Germinal center (tissue), 1 donor: ENCODE results near the gene CENPVL1.
A peak's percentile ranks its signal among the peaks of the same experiment; 100 is the strongest.
"Not testable (repeated sequence)": the region's sequence is repeated elsewhere in the genome, so short reads cannot be mapped to it uniquely, and the experiment has no call there.

Experiments used
- DNase-seq: peaks from one replicate; pipeline ENCODE4 v3.0.0; 2012; ENCODE audit warnings: mixed read lengths, low spot score

The CENPVL1 gene

DNA sequence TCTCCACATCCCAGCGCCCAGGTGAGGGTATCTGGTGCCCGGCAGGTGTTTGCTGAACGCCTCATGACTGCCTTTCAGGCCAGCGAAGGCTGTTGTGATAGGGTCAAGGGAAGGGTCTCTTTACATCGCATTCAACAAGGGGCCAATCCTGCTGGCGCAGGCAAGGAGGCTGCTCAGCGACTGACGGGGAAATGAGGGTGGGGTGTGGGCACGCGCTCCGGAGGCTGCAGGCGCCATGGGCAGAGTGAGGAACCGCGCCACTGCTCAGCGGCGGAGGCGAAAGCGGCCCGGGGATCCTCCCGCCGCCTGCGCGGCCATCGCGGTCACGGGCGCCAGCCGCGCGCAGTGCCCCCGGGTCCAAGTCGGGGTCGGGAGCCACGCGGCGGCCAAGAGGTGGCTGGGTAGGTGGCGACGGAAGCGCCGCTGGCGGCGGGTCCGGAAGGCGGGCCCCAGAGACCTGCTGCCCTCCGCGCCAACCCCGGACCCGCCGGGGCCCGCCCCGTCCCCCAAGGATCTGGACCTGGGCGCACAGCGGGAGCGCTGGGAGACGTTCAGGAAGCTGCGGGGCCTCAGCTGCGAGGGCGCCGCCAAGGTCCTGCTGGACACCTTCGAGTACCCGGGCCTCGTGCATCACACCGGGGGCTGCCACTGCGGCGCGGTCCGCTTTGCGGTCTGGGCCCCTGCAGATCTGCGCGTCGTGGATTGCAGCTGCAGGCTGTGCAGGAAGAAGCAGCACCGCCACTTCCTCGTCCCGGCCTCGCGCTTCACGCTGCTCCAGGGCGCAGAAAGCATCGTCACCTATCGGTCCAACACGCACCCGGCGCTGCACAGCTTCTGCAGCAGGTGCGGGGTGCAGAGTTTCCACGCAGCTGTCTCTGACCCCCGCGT, at the start of gene CENPVL1:
Gene CENPVL1 (plus strand): TSS at position 236 of the 888 bp plus-strand sequence. CDS start 0 bp downstream, at position 236.
- DNase-seq = not testable (repeated sequence)

DNA sequence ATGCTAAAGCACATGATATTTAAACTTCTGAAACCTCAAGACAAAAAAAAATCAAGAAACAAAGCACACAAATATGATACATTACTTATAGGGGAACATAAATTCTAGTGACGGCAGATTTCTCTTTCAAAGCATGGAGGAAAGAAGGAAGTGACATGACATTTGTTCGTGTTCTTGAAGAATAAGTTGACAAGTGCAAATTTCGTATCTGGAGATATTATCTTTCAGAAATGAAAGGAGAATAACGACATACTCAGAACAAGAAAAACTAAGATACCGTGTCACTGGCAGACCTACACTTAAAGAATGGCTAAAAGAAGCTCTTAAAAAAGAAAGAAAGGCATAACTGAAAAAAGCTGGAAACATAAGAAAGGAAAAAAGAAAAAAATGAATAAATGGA, 44.3 kb upstream of the CENPVL1 start:
- no peak for DNase-seq

DNA sequence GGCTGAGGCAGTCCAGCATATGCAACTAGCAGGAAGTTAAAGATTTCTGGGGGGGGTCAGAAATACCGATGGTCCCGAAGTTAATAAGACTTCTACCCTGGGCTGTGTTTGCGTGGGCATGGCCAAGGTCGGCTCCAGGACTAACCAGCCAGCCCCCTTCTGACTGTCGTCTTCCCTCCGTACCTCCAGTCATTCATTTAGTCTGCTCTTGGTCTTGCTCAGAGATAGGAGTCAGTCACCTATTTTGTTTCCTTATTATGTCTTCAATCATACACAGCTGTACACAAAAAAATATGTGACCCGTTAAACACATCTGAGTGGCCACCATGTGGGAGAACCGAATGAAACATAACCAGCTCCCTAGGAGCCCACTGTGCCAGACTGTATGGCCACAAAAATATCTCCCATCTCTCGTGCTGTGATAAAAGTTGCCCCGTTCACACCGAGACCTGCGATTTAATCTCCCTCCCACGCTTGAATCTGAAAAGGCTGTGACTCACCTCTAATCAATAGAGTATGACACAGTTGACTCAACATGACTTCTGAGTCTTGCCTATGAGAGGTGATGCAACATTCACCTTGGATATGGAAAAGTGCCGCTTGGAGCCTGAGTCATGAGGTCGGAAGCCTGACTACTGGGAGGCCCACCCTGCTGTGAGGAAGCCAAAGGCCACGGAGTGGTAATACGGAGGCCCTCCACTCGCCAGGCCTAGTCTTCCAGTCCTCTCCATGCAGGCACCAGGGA, 30.5 kb upstream of the CENPVL1 start:
- DNase-seq = not testable (repeated sequence)

DNA sequence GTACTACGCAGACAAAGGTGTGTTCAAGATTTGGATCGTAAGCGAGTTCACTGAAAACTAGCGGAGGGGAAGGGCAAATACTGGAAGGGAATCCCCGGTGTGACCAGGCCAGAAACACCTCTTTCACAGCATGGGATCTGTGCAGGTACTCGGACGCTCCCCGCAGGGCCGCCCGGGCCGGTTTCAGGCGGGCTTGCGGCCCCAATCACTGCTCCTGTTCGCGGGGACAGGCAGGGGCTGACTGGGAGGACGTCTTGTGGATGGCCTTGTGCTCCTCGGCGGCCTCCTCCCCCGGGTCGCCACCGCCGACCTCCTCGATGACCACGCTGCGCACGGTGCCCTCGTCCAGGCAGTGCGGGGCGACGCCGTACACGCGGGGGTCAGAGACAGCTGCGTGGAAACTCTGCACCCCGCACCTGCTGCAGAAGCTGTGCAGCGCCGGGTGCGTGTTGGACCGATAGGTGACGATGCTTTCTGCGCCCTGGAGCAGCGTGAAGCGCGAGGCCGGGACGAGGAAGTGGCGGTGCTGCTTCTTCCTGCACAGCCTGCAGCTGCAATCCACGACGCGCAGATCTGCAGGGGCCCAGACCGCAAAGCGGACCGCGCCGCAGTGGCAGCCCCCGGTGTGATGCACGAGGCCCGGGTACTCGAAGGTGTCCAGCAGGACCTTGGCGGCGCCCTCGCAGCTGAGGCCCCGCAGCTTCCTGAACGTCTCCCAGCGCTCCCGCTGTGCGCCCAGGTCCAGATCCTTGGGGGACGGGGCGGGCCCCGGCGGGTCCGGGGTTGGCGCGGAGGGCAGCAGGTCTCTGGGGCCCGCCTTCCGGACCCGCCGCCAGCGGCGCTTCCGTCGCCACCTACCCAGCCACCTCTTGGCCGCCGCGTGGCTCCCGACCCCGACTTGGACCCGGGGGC, 28.2 kb upstream of the CENPVL1 start:
- DNase-seq = not testable (repeated sequence)

DNA sequence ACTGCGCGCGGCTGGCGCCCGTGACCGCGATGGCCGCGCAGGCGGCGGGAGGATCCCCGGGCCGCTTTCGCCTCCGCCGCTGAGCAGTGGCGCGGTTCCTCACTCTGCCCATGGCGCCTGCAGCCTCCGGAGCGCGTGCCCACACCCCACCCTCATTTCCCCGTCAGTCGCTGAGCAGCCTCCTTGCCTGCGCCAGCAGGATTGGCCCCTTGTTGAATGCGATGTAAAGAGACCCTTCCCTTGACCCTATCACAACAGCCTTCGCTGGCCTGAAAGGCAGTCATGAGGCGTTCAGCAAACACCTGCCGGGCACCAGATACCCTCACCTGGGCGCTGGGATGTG, 27.6 kb upstream of the CENPVL1 start, which contains the start of gene CENPVL2:
Gene CENPVL2 (minus strand): TSS at position 112 of the 343 bp plus-strand sequence. CDS start 0 bp downstream, at position 112.
- DNase-seq = not testable (repeated sequence)

DNA sequence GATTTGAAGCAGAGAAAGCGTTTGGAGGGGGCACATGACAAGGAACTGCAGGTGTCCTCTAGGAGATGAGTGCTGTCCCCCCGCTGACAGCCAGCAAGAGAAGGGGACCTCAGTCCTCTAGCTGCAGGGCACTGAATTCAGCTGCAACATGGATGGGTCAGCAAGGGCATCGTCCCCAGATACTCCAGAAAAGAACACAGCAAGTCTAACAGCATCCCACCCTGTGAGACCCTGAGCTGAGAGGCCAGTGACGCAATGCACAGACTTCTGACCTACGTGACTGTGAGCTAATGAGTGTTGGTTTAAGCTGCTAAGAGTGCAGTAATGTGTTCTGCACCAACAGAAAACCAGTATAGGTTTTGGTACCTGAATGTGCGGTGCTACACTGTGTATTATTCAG, 16.1 kb upstream of the CENPVL1 start:
- no peak for DNase-seq

DNA sequence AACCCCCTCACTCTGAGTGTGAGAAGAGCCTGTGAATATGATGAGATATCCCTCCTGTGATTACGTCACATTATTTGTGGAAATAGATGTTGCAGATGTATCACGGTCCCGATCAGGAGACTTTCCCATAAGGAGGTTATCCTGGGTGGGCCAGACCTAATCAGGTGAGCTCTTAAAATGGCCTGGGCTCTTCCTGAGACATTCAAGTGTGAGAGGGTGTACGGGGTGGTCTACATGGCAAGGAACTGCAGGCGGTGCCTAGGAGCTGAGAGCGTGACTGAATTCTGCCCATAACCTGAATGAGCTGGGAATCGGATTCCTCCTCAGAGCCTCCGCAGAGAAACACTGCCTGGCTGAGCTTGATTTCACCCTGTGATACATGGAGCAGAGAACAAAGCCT, 12.9 kb upstream of the CENPVL1 start:
- no peak for DNase-seq

DNA sequence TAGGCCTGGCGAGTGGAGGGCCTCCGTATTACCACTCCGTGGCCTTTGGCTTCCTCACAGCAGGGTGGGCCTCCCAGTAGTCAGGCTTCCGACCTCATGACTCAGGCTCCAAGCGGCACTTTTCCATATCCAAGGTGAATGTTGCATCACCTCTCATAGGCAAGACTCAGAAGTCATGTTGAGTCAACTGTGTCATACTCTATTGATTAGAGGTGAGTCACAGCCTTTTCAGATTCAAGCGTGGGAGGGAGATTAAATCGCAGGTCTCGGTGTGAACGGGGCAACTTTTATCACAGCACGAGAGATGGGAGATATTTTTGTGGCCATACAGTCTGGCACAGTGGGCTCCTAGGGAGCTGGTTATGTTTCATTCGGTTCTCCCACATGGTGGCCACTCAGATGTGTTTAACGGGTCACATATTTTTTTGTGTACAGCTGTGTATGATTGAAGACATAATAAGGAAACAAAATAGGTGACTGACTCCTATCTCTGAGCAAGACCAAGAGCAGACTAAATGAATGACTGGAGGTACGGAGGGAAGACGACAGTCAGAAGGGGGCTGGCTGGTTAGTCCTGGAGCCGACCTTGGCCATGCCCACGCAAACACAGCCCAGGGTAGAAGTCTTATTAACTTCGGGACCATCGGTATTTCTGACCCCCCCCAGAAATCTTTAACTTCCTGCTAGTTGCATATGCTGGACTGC, 2.8 kb downstream of the CENPVL1 start:
- not testable (repeated sequence) for DNase-seq

DNA sequence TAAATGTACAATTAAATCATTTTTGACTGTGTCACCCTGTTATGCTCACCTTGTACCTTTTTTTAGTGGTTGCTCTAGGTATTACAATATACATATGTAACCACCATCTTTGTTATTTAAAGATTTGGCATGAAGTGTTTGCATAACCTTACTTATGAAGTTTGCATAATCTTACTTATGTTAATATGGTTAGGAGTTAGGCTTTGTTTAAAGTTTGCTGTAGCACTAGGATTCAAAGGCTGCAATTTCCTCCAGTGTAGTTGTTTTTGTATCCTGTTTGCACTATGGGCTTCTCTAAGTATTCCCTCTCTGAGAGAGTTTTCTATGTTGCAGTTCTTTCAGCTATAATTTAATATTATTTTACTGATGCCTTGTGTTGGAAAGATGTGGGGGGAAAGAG, 17.9 kb downstream of the CENPVL1 start:
- no peak for DNase-seq

DNA sequence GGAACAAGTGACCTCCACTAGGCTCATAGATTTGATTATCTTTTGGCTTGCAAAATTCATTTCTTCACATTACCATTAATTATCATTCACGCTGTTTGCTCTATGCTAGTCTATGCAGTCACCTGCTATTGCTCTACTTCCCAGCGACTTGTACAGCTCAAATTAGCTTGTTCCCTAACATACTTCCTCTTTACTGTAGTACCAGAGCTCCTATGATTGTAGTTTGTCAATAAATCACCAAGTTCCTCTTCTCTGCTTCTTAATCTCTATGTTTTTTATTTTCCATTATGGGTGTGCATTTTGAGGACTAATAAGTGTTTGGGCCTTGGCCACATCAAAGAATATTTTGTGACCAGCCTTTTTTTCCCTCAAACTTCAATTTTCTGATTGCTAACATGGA, 26.8 kb downstream of the CENPVL1 start:
- no peak for DNase-seq

DNA sequence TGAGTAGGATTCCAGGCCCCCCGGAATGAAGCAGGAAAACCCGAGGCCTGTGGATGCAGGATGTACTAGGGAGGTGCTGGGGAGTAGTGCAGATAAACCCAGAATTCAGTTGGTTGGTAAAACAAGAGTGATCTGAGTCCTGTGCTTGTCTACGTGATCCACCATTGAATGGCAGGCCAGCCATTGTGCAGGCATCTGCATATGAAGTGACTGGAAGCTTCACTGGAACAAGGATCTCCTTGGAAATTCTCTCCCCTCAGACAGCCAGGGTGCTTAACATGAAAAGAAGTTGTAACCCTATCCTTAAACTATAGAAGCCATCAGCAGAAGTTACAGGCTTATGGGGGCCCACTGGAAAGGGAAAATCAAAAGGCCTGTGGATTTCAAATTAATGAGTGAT, 32.3 kb downstream of the CENPVL1 start:
- DNase-seq = no peak

DNA sequence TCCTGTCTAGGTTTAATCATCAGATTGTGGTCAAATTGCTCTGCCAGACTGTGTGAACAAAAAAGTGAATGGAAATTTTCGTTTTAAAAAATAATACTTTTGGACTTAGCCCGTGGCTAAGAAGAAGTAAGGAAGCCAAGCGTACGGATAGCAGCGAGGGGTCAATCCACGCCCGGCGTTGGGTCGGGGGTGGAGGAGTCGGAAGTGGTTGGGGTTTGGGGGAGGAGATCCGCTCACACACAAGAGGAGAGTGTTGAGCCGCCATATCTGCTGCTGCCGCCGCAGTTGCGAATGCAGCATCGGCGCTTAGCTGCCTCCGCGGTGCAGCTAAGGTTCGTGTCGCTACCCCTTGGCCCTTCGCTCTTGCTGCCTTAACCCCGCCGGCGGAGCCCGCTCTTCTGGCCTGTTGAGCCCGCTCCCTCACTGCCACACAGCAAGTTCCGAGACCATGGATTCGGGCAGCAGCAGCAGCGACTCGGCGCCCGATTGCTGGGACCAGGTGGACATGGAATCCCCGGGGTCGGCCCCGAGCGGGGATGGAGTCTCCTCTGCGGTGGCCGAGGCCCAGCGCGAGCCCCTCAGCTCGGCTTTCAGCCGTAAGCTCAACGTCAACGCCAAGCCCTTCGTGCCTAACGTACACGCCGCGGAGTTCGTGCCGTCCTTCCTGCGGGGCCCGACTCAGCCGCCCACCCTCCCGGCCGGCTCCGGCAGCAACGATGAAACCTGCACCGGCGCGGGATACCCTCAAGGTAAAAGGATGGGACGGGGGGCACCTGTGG, 33.1 kb downstream of the CENPVL1 start, which contains the start of gene GSPT2:
Gene GSPT2 (plus strand): TSS at position 264 of the 779 bp plus-strand sequence. CDS start 185 bp downstream, at position 449.
- peak; percentile 50 for DNase-seq

DNA sequence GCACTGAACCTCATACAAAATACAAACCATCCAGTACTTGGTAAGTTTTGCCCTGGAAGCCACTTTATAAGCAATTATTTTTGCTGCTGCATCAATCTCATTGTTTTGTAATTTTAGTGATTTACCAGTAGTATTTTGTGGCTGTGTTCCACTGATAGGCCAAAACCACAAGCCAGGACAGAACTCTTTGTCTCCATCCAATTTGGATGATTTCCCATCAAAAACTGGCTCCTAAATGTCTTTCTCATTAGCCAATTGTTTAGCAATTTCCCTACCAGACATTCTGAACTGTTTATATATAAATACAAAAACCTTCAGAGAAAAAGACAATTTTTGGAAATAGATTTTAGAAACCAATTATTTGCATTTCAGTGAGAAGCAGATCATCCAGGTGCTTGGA, 37.4 kb downstream of the CENPVL1 start:
- DNase-seq = no peak

DNA sequence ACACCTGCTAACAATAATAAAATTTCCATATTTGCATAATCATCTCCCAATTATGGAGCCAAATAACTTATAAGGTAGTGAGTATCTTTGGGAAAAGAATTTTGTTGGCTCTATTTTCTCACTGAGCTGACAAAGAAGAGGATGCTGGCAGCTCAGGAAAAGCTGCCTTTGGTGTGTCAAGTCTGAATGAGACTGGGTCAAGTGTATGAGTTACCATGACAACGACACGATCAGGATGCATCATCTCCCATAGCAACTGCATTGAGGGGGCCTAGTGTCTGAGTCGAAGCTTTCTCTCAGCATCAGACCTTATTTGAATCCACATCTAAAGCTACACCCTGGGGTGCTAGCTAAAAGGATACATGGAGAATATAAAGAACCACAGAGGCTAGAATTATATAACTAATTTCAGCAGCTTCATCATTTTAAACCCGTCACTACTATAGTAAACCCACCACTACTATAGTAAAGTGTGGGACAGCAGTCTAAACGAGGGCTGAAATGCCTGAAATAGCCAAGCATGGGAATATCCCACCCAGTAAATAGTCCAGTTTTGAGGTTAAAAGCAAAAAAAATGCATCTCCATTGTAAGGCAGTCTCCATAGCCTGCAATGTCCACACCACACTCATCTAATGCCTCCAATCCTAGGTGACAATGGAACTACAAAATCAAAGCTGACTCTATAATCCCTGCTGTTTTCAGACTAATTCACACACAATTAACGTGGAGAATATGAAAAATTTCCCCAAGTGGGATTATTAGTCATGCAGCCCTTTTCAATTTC, 48.9 kb downstream of the CENPVL1 start:
- DNase-seq = no peak

DNA sequence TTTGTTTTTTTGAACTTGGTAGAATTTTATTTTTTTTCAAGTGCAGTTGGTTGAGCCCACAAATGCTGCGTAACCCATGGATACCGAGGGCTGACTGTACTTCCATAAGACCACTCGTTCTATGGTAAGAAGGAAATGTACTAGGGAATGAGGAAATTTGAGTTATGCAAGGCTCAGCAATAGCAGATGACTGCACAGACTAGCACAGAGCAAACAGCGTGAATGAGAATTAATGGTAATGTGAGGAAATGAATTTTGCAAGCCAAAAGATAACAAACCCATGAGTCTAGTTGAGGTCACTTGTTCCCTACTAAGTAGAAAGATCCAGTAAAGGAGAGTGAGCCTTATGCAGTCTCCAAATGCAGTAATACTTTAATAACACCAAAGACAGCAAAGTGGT, 50.3 kb downstream of the CENPVL1 start:
- no peak for DNase-seq
